22Rv1 (cell line): ENCODE data around the gene ERF.

ENCODE experiments used
- ZFX ChIP-seq: fragments of 450-650 bp; IDR thresholded peaks from 2 replicates; pipeline ENCODE4 v1.6.1; 2017; ENCODE audit warnings: antibody characterized with exemption, borderline replicate concordance
- TF ChIP-seq, protein P1 (sequence below): fragments of 450-650 bp; IDR thresholded peaks from 2 replicates; pipeline ENCODE4 v1.5.1; 2017; ENCODE audit warnings: mild to moderate bottlenecking

DNA sequence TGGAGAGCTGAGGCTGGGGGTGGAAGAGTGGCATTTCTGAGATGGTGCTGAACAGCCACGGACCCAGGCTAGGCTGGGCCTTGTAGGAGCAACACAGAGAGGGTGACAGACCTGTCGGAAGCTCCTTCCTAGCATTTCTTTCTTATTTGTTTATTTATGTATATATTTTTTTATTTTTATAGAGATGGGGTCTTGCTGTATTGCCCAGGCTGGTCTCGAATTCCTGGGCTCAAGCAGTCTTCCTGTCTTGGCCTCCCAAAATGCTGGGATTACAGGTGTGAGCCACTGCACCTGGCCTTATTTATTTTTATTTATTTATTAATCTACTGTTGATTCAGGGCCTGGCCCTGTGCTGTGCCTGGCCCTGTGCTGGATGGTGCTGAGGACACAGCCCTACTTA, 20.6 kb upstream of the ERF start:
- TF ChIP-seq, protein P1, sequence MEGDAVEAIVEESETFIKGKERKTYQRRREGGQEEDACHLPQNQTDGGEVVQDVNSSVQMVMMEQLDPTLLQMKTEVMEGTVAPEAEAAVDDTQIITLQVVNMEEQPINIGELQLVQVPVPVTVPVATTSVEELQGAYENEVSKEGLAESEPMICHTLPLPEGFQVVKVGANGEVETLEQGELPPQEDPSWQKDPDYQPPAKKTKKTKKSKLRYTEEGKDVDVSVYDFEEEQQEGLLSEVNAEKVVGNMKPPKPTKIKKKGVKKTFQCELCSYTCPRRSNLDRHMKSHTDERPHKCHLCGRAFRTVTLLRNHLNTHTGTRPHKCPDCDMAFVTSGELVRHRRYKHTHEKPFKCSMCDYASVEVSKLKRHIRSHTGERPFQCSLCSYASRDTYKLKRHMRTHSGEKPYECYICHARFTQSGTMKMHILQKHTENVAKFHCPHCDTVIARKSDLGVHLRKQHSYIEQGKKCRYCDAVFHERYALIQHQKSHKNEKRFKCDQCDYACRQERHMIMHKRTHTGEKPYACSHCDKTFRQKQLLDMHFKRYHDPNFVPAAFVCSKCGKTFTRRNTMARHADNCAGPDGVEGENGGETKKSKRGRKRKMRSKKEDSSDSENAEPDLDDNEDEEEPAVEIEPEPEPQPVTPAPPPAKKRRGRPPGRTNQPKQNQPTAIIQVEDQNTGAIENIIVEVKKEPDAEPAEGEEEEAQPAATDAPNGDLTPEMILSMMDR, result no peak
- TF ChIP-seq ZFX, result no peak
